Fibroblast of lung (primary cell): ENCODE results near the gene MTR. TPM values are rescaled to one million over a fixed set of nuclear protein-coding genes. Genes with fewer than 3 reads are reported as not detected.

Experiments used
- DNase-seq, 2 donors: peaks; one replicate each; pipeline versions ENCODE4 v3.0.0 to v3.0.0-alpha.2; 2010; ENCODE audit warnings: low read depth in 2 of 2
- H2AFZ ChIP-seq: 2 replicates; pipeline ENCODE4 v1.5.1; 2012; ENCODE audit warnings: low read length, control low read depth, inconsistent platforms
- H3K27ac ChIP-seq: 2 replicates; pipeline ENCODE4 v1.5.1; 2011; ENCODE audit warnings: low read length, control low read depth; ENCODE audit not compliant: insufficient read depth
- H3K27me3 ChIP-seq: 2 replicates; pipeline ENCODE4 v1.5.1; 2011; ENCODE audit warnings: mild to moderate bottlenecking, low read length; ENCODE audit not compliant: control insufficient read depth, insufficient read depth
- H3K36me3 ChIP-seq: 2 replicates; pipeline ENCODE4 v1.5.1; 2011; ENCODE audit warnings: low read length; ENCODE audit not compliant: control insufficient read depth, insufficient read depth
- H3K4me1 ChIP-seq: 2 replicates; pipeline ENCODE4 v1.5.1; 2011; ENCODE audit warnings: low read length; ENCODE audit not compliant: control insufficient read depth, insufficient read depth; ENCODE audit errors: extremely low read depth
- H3K4me2 ChIP-seq: 2 replicates; pipeline ENCODE4 v1.5.1; 2011; ENCODE audit warnings: low read length, control low read depth; ENCODE audit not compliant: insufficient read depth; ENCODE audit errors: extremely low read depth
- H3K4me3 ChIP-seq, 4 experiments: fragments of 200-600 bp in 1 of 4; sonication (generic) in 1 of 4; replicated peaks in 1 of 4; 2 replicates each; pipeline ENCODE4 v1.5.1; 2011 to 2016; ENCODE audit warnings: low read length in 4 of 4, low read depth in 3 of 4, mild to moderate bottlenecking in 3 of 4, control low read depth in 2 of 4, inconsistent platforms in 1 of 4, mixed read lengths in 1 of 4; ENCODE audit not compliant: insufficient read depth in 1 of 4; ENCODE audit errors: control extremely low read depth in 1 of 4
- H3K79me2 ChIP-seq: 2 replicates; pipeline ENCODE4 v1.5.1; 2012; ENCODE audit warnings: mild to moderate bottlenecking, low read length, inconsistent platforms; ENCODE audit not compliant: control insufficient read depth, insufficient read depth
- H3K9ac ChIP-seq: 2 replicates; pipeline ENCODE4 v1.5.1; 2011; ENCODE audit warnings: mild to moderate bottlenecking, low read length, control low read depth; ENCODE audit not compliant: insufficient read depth
- H3K9me3 ChIP-seq: 2 replicates; pipeline ENCODE4 v1.5.1; 2012; ENCODE audit warnings: low read depth, low read length; ENCODE audit not compliant: control insufficient read depth, insufficient read depth
- H4K20me1 ChIP-seq: 2 replicates; pipeline ENCODE4 v1.5.1; 2011; ENCODE audit warnings: low read length; ENCODE audit not compliant: control insufficient read depth, insufficient read depth; ENCODE audit errors: extremely low read depth
- CTCF ChIP-seq, 2 donors: IDR thresholded peaks in 1 of 2; conservative IDR thresholded peaks in 1 of 2; 1 replicate in 1 of 2; 2 replicates in 1 of 2; pipeline ENCODE4 v1.5.1; 2011 to 2012; ENCODE audit warnings: low read length in 2 of 2, control low read depth in 1 of 2, inconsistent platforms in 1 of 2, low read depth in 1 of 2, mild to moderate bottlenecking in 1 of 2
- EZH2 ChIP-seq: IDR thresholded peaks from 2 replicates; pipeline ENCODE4 v1.5.1; 2012; ENCODE audit warnings: low read length, control low read depth, mild to moderate bottlenecking; ENCODE audit errors: missing control alignments
- polyA plus RNA-seq, 2 donors: library from polyadenylated mRNA; depleted of rRNA in 1 of 2; stranded (reverse) in 1 of 2; unstranded in 1 of 2; fragments of >200 nt; gene quantifications; 2 replicates each; pipeline ENCODE4 v1.2.1, GENCODE V29; 2011 to 2012; ENCODE audit warnings: missing spikeins in 1 of 2
- total RNA-seq: library from RNA; depleted of rRNA; stranded (reverse); fragments of >200 nt; gene quantifications from 2 replicates; pipeline ENCODE4 v1.2.1, GENCODE V29; 2014

The MTR gene
- total and polyA plus RNA-seq, 2 donors (not counting 1 experiment from before 2014, with no cell fraction given) = 20.0 to 32.2 TPM

- Histone ChIP-seq H3K4me2 (no peak overlapping the region), H3K36me3 (no peaks in the 10 kb centered on the region), H3K27ac (no peak overlapping the region), H3K9me3 (no peaks in the 10 kb centered on the region), H2AFZ (no peak overlapping the region), H3K4me3 (no peak overlapping the region), H3K9ac (no peak overlapping the region), H3K27me3 (no peaks in the 10 kb centered on the region), H3K4me1 (no peaks in the 10 kb centered on the region), H4K20me1 (no peaks in the 10 kb centered on the region), H3K79me2 (no peaks in the 10 kb centered on the region)
- no peak for DNase-seq
- no peak for TF ChIP-seq EZH2
- no peak for TF ChIP-seq CTCF (conservative IDR thresholded peaks at IDR 0.05 in 1 of 2, IDR thresholded peaks at IDR 0.05 in 1 of 2; ENCODE audit: low read depth in 1 of 2, low read length in 2 of 2)
Observed at GRCh38 chr1:236762410-236762809, 32.7 kb upstream of the MTR start.

GRCh38 chr1:236765831-236766230 lies 29.3 kb upstream of the MTR start:
- Histone ChIP-seq H3K27ac (no peak overlapping the region), H3K27me3 (no peaks in the 10 kb centered on the region), H2AFZ (no peak overlapping the region), H3K4me1 (no peaks in the 10 kb centered on the region), H3K4me3 (no peak overlapping the region), H4K20me1 (no peaks in the 10 kb centered on the region), H3K9ac (no peak overlapping the region), H3K4me2 (no peak overlapping the region), H3K79me2 (no peaks in the 10 kb centered on the region), H3K36me3 (no peaks in the 10 kb centered on the region), H3K9me3 (no peaks in the 10 kb centered on the region)
- TF ChIP-seq CTCF (conservative IDR thresholded peaks at IDR 0.05 in 1 of 2, IDR thresholded peaks at IDR 0.05 in 1 of 2; ENCODE audit: low read depth in 1 of 2, low read length in 2 of 2) (no peak), EZH2 (no peak)
- no peak for DNase-seq

GRCh38 chr1:236766506-236766905 lies 28.6 kb upstream of the MTR start:
- TF ChIP-seq CTCF (conservative IDR thresholded peaks at IDR 0.05 in 1 of 2, IDR thresholded peaks at IDR 0.05 in 1 of 2; ENCODE audit: low read depth in 1 of 2, low read length in 2 of 2) = no peak

More at GRCh38 chr1:236766506-236766905, 28.6 kb upstream of the MTR start:
- DNase-seq = no peak
- no peaks in the 10 kb centered on the region for H3K79me2 ChIP-seq
- H3K4me1 ChIP-seq = no peaks in the 10 kb centered on the region
- no peak overlapping the region for H3K4me2 ChIP-seq
- H2AFZ ChIP-seq = no peak overlapping the region
- H3K9ac ChIP-seq = no peak overlapping the region
- no peak overlapping the region for H3K4me3 ChIP-seq
- no peaks in the 10 kb centered on the region for H3K9me3 ChIP-seq
- no peak overlapping the region for H3K27ac ChIP-seq
- no peaks in the 10 kb centered on the region for H3K27me3 ChIP-seq
- no peaks in the 10 kb centered on the region for H4K20me1 ChIP-seq
- H3K36me3 ChIP-seq = no peaks in the 10 kb centered on the region
